NB4 (cell line): ENCODE data around the gene TMED7.
"Not testable (repeated sequence)": the region's sequence is repeated elsewhere in the genome, so short reads cannot be mapped to it uniquely, and the experiment has no call there.

Source experiments
- DNase-seq: peaks from one replicate; pipeline ENCODE4 v3.0.0; 2010; ENCODE audit warnings: low read depth
- H3K4me3 ChIP-seq: one replicate; pipeline ENCODE4 v1.5.1; 2011; ENCODE audit warnings: mild to moderate bottlenecking, low read depth, low read length, moderate library complexity
- CTCF ChIP-seq: IDR thresholded peaks from one replicate; pipeline ENCODE4 v1.5.1; 2012; ENCODE audit warnings: low read depth, low read length
- MAX ChIP-seq: IDR thresholded peaks from 2 replicates; pipeline ENCODE4 v1.6.1; 2011; ENCODE audit warnings: low read depth, low read length
- MYC ChIP-seq: IDR thresholded peaks from 2 replicates; pipeline ENCODE4 v1.6.1; 2011; ENCODE audit warnings: low read depth, low read length
- POLR2A ChIP-seq: IDR thresholded peaks from 2 replicates; pipeline ENCODE4 v1.6.1; 2011; ENCODE audit warnings: mild to moderate bottlenecking; ENCODE audit not compliant: insufficient read length; ENCODE audit errors: extremely low read depth

TMED7 gene

GRCh38 chr5:115625579-115626444 is at the start of gene TMED7:
TSS of gene TMED7 (minus strand) at chr5:115626036. CDS start at chr5:115625792, 244 bp downstream.
- H3K4me3 ChIP-seq: peak within 1 kb of the TSS; percentile 91
- TF ChIP-seq MAX (peak; percentile 88), POLR2A (peak; percentile 41), MYC (peak; percentile 90), CTCF (no peak)
- peak; percentile 98 for DNase-seq

GRCh38 chr5:115674782-115675181 is 48.9 kb upstream of the TMED7 start:
- not testable (repeated sequence) for H3K4me3 ChIP-seq, DNase-seq

GRCh38 chr5:115673596-115673995 is 47.8 kb upstream of the TMED7 start:
- DNase-seq: no peak
- TF ChIP-seq POLR2A (no peak), CTCF (no peak), MYC (no peak), MAX (no peak)

GRCh38 chr5:115671939-115672338 is 46.1 kb upstream of the TMED7 start:
- H3K4me3 ChIP-seq: no peak overlapping the region
- TF ChIP-seq MAX (no peak), CTCF (no peak), POLR2A (no peak), MYC (no peak)

More at GRCh38 chr5:115673596-115673995, 47.8 kb upstream of the TMED7 start:
- no peak overlapping the region for H3K4me3 ChIP-seq

GRCh38 chr5:115666023-115666422 is 40.2 kb upstream of the TMED7 start:
- DNase-seq: no peak
- TF ChIP-seq POLR2A (no peak), MAX (no peak), CTCF (no peak), MYC (no peak)
- no peak overlapping the region for H3K4me3 ChIP-seq

More at GRCh38 chr5:115671939-115672338, 46.1 kb upstream of the TMED7 start:
- no peak for DNase-seq

GRCh38 chr5:115661563-115661962 is 35.7 kb upstream of the TMED7 start:
- TF ChIP-seq CTCF (no peak), MAX (no peak), MYC (no peak), POLR2A (no peak)
- no peak for DNase-seq
- no peak overlapping the region for H3K4me3 ChIP-seq
